Measurements from ENCODE around the gene SMG6.

DNA sequence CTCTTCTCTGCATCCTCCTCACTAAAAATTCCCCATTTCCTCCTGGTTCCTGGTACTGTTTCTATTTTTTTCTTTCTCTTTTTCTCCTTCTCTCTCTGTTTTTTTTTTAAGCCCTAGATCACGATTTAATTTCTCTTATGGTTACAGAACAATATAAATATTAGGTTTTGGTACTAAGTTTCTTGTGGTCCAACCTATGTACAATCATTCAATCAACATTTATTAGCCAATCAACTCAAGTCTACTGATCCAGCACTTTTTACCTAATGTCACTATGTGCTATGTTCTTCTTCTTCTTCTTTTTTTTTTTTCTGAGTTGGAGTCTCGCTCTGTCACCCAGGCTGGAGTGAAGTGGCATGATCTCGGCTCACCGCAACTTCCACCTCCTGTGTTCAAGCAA is 291.1 kb downstream of the SMG6 start:
- TF ChIP-seq, protein P1, sequence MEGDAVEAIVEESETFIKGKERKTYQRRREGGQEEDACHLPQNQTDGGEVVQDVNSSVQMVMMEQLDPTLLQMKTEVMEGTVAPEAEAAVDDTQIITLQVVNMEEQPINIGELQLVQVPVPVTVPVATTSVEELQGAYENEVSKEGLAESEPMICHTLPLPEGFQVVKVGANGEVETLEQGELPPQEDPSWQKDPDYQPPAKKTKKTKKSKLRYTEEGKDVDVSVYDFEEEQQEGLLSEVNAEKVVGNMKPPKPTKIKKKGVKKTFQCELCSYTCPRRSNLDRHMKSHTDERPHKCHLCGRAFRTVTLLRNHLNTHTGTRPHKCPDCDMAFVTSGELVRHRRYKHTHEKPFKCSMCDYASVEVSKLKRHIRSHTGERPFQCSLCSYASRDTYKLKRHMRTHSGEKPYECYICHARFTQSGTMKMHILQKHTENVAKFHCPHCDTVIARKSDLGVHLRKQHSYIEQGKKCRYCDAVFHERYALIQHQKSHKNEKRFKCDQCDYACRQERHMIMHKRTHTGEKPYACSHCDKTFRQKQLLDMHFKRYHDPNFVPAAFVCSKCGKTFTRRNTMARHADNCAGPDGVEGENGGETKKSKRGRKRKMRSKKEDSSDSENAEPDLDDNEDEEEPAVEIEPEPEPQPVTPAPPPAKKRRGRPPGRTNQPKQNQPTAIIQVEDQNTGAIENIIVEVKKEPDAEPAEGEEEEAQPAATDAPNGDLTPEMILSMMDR (IDR thresholded peaks at IDR 0.05) = no peak
- TF ChIP-seq POLR2AphosphoS5 (IDR thresholded peaks at IDR 0.05) = no peak

All from upper lobe of left lung (tissue), 4 donors.